ENCODE measurements around the gene RUBCNL.
"Not testable (repeated sequence)": the region's sequence is repeated elsewhere in the genome, so short reads cannot be mapped to it uniquely, and the experiment has no call there.

Gene RUBCNL

DNA sequence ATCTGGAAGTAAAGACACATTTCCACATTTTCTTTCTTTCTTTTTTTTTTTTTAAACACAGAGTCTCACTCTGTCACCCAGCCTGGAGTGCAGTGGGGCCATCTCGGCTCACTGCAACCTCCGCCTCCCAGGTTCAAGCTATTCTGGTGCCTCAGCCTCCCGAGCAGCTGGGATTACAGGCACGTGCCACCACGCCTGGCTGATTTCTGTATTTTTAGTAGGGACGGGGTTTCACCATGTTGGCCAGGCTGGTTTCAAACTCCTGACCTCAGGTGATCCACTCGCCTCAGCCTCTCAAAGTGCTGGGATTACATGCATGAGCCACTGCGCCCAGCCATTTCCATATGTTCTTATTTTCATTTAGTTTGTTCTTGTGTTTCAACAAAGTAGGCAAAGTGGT, 14.1 kb downstream of the RUBCNL start:
- DNase-seq: not testable (repeated sequence)

DNA sequence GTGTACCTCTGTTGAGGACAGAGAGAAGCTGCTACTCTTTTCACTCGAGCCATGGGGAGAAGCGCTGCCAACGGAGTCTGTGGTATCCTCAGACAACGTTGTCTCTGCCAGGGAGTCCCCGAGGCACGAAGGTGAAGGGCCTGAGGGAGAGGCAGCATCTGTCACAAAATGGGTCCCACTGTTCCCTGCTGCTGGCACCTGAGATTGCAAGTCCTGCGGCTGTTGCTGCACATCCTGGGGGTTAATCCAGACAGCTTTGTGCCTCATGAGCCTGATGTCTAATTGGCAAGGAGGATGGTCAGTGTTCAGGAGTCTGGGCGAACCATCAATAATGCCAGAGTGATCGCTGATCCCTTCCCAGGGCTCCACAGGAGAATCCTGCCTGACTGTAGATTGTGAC, 15.0 kb downstream of the RUBCNL start:
- no peak for DNase-seq

DNA sequence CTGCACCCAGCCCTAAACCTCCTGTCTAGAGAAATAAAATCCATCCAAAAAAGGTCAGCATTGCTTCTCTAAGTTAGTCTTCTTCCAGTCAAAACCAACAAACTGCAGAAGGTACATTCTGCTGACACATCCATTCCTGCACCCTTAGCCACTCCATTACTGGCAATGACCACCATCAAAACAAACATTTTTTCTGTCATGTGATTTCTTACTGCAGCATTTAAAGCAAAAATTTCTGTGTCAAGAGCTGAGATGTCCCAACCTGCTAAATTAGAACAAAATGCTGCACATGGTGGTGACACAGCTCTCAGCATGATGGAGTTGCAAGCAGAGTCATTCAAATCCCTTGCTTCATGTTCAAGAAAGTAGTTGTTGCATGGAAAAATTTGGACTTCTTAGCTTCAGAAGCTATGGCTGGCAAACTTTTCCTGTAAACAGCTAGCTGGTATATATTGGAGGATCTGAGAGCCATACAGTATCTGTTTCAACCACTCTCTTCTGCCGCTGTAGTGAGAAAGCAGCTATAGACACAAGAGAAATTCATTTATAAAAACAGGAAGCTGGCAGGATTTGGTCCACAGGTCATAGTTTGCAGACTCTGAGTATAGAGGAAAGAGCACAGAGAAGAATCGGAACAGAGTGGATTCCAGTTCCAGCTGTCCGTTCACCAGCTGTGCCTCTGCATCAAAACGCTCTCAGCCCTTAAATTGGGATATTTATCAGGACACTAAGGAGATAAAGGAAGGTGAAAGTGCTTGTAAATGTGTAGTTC, 17.4 kb downstream of the RUBCNL start:
- no peak for DNase-seq

DNA sequence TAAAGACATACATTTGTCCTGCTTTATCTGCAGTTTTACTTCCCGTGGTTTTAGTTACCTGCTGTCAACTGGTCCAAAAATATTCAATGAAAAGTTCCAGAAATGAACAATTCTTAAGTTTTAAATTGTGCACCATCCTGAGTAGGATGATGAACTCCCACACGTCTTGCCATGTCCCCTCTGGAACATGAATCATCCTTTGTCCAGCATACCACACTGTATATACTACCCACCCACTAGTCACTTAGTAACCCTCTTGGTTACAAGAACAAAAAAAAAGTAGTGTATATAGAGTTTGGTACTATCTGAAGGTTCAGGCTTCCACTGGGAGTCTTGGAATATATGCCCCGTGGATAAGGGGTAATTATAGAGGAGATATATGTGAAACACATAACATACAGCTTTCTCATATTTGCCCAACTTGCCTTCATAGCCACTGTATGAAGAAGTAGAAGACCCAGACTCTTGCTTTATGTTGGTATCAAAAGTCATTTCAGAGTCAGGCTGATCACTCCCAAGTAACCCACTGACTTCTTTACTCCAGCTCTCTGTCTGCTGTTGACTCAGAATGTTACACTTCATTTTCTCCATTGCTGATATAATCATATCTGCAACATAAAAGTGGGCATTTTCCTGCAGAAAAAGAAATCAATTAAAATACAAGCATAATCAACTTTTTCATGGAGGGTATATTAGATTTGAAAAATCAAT, 19.3 kb downstream of the RUBCNL start:
- no peak for DNase-seq

DNA sequence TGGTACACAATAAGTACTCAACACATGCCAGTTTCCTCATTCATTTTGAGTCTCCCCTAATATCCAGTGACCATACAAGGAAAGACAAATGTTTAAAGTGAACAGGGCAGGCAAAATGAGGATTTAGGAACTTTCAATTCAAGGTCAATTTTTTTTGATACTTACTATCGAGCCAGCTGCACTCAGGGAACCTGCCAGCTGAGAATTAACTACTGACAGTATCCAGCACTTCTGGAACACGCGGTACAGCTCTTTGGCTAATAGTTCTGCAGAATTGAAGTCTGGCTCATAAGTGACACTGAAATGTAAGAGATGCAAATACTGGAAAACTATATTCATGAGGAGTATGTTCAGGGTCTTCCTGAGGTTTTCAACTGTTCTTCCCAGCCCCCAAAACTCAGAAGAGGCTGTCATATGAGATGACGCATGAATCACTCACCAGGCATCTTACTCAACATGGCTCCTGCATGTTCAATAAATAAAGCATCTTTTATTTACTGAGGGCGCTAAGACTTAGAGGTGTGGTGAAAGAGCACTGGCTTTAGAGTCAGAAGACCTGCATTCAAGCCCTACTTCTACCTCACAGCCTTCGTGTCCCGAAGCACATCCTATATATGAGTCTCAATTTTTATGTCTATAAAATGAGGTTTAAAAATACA, 25.6 kb downstream of the RUBCNL start:
- DNase-seq: no peak

DNA sequence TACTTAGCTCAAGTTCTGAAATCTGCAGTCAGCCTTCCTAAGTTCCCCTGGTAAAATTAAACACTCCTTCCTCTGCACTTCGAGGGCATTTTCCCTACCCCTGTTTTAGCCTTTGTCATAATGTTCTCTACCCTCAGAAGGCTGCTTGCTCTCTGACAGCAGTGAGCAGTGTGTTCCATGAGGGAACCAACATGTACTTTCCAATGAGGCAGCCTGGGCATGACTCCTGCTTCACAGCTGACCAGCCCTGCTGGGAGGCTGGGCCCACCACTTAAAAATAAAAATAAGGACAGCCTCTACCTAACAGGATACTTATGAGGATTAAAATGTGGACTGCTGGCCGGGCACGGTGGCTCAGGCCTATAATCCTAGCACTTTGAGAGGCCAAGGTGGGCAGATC, 26.4 kb downstream of the RUBCNL start:
- no peak for DNase-seq

DNA sequence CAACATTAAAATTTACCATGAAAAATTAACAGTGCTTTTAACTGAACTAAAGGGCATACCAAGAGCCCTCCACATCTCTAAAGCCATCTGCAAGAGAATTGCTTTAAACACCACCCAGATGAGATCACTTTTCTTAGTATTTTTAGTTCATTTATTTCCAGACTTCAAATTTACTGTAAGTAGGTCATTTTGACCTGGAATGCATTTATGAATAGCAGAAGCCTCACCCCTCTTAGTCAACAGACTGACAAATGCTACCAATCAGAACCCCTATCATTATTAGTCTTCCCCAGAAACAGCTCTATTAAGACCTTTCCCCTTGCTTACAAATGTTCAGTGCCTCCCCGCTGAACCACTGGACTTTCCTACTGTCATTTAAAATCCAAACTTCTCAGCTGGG, 27.3 kb downstream of the RUBCNL start:
- DNase-seq: no peak

DNA sequence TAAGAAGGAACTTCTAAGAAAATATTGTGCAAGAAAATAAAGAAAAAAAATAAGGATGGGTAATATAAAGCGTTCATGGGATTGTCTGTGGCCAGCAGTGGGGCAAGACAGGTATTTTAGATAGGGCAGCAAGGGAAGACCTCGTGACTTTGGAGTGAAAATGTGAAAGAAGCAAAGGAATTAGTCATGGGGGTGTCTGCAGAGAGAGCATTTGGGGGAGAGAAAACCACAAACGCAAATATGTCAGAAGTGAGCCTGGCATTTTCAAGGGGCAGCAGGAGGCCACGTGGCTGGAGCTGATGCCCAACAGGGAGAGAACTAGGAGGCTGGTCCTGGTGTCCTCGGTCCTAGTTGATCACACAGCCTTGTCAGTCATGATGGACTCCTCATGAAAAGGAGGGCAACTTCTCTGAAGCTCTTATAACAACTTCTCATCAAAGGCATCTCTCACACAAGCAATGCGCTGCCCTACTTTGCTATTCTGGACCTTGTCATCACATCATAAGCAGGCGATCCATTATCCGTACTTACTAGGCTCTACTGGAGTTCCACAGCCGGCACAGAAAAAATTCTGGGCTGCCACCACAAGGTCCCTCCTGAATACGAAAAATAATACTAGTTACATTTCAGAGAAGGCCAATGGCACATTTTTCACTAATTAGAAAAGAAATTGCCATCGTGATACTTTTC, 31.0 kb downstream of the RUBCNL start:
- no peak for DNase-seq

DNA sequence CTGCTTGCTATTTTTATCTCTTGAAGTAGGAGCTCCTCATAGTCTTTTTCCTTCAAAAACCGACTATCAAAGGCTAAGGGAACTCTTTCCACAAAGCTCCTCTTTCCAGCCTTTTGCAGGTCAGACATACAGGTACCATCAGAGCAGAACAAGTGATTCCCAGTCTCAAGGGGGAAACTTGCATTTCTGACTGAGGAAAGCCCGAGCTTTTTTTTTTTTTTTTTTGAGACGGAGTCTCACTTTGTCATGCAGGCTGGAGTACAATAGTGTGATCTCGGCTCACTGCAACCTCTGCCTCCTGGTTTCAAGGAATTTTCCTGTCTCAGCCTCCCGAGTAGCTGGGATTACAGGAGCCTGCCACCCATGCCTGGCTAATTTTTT, 32.0 kb downstream of the RUBCNL start:
- DNase-seq: no peak

DNA sequence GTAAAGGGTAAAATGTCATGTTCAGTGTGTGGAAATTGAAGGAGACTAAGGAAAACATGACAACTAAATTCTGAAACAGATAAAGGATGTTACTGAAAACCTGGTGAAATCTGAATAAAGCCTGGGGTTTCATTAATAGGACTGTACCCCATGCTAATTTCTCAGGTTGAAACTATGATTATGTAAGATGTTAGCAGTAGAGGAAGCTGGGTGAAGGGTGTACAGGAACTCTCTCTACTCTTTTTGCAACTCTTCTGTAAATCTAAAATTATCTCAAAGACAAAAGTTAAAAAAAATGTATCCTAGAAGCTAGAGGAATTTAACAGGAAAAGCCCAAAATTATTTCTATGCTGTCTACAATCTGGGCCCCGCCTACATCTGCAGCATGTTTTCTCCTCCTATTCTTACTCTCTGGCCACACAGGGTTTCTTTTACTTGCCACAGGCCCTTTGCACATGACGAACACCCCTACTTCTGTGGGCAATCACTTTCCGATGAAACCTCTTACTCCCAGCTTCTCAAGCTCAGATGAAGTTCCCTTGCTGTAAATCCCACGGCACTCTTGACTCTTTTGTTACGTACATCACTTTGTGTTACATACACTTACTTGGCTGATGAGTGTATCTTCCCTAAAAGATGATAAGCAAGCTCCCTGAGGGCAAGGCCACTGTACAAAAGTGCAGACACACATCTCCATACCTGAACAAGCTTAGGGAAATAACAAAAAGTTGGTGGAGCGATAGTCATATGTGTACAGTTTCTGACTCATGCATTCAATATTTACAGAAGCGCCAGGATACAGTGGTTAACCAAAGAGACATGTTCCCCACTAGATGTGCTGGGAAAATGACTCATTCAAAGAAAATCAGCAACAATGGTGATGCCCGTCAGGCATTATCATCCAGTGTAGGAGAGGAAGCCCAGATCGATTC, 32.6 kb downstream of the RUBCNL start:
- DNase-seq: no peak

DNA sequence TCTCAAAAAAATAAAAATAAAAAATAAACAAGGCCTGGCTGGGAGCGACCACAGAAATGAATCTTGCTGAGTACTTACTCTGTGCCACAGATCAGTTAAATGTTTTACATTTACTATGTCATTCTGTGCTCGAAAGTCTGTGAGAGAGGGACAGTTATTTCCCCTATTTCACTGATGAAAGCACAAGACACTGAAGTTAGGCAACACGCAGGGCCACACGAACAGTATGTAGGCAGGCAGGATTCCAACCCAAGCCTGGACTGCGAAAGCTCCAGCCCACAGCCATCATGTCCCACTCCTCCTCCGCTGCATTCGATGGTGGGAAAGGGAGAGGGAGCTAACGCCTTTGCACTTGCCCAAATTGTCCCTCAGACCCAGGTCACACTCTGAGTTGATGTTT, 34.2 kb downstream of the RUBCNL start:
- no peak for DNase-seq

DNA sequence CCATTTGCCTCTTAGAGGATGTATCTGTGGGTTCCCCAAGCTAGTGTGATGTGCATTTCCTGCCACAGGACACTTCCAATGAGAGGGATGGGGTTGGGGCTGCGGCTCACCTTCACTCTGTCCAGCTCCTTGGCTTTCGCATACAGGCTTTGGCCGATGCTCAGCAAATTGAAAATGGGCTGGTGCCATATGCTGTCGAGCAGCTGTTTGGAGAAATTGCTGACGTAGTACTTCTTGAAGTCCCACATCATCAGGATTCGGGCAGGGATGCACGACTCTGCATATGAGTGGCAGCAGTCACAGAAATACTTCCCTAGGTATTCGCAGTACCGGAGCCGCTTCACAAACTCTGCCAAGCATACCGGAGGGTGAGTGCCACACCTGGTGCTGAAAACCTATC, 37.0 kb downstream of the RUBCNL start:
- no peak for DNase-seq

DNA sequence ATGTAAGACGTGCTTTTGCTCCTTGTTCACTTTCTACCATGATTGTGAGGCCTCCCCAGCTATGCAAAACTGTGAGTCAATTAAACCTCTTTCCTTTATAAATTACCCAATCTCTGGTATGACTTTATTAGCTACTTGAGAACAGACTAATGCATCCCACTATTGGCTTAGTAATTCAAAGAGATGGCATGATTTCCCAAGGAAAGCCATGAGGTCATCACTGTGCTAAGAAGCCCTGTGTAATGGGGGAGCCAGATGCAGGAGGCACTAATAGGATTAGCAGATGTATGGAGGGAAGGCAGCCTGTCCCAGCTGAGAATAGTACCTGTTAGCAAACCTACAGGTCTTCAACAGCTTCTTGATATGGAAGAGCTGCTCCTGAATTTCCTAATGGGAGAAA, 38.1 kb downstream of the RUBCNL start:
- DNase-seq: no peak

DNA sequence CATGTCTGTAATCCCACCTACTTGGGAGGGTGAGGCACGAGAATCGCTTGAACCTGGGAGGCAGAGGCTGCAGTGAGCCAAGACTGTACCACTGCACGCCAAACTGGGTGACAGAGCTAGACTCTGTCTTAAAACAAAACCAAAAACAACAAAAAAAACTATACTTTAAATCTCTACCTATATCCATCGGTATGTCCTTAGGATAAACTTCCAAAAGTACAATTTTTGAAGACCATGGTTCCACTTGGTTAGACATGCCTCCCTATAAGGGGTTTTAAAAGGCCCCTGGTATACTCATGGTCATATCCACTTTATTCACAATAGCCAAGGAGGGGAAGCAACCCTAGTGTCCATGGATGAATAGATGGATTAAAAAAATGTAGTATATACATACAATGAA, 39.8 kb downstream of the RUBCNL start:
- no peak for DNase-seq

DNA sequence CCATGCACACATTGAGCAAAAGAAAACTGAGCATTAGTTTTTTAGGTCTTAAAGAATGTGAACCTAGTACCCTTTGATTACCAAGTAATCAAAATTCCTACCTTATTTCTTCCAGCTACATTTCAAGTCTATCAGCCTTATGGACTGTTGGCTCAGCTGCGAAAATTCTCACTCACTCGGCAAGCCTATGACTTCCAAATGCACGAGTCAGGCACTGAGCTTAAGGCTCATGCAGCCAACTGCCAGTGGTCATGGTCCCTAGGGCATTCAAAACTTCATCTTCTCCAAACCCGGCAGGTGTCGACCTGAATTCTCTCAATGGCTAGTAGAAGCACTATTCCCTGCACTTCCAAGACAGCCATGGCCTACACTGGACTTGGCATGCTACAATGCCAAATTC, 41.2 kb downstream of the RUBCNL start:
- DNase-seq: no peak

DNA sequence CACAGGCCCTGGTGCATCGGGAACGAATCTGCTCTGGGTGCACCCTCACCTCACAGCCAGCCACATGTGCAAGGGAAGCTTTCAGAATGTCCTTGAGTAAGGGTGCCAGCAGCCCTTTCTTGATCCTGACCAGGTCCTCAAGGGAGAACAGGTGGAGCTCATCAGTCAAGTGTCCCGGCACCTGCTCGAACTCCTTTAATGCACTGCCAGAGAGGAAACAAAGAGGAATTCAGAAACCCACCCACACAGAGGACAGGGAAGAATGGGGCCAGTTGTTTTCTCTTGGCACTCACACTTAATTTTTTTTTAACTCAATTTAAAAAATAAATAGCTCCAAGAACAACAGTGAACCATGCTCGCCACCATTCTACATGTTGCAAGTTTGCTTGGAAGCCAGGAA, 41.7 kb downstream of the RUBCNL start:
- DNase-seq: no peak

DNA sequence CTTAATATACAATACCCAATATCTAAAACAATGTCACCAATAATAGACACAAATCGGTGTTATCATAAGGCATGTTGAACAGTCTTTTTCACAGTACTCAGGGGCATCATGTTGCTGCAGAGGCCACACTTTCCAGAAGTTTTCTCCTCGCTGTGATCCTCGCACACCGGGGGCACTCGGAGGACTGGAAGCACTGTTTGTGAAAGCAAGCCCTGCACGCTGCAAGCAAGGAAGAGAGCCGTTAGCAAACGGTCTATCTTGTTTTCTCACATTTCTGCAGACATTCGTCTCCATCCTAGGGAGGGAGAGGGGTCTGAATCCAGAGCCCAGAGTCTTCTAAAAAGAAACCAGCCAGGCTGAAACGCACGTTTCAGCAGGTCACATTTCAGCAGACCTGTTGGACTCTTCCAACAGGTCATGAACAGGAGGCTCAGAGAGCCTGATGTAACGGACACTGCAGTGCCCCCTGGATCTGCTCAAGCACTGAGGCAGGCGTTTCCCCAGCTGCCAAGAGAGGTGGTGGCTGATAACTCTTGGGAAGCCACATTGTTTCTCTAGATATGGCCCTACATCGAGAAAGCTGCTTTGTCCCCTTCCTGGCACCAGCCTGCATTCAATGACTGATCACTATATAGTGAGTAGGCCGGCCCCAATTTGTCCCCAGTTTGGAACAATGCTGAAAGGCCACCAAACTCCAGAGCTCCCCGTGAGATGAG, 43.6 kb downstream of the RUBCNL start:
- no peak for DNase-seq

DNA sequence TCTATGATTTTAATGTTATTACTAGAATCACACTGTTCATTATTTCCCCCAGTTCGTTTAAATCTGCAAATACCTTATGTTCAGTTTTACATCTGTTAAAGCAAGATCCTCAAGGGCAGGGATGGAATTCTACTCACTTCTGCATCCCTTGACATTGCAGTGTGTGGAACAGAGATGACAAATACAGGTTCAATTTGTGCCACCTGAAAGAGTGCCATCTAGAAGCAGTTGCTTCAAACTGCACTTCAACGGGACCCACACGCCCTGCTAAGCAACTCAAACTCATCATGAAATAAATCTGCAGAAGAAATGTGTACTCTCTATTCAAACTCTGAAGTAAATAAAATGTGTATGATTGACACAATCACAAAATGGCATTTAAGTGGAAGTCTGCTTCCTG, 44.5 kb downstream of the RUBCNL start:
- DNase-seq: no peak

DNA sequence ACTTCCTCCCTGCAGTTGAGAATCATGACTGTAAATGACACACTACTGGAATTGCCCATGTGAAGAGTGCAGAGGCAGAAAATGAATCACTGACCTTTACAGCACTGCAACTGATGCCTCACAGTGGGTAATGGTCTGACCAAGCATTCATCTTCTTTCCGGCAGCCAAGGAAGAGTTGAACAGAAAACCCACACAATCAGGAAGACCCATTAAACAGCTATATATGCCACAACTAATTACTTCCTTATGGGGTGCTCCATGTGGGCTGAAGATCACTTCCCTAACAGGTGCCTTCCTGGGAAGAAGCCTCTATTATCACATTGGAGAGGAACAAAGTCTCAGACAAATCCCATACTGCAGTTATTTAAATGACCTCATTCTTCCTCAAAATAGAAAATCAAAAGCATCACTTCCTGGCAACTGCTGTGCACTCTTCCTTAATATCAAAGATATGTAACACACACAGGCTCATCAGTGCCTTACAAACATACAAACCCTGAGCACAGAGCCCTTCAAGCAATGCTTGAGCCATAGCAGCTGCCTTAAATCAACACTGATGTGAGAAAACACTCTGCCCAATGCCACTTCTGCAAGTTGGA, 45.8 kb downstream of the RUBCNL start:
- DNase-seq: no peak

DNA sequence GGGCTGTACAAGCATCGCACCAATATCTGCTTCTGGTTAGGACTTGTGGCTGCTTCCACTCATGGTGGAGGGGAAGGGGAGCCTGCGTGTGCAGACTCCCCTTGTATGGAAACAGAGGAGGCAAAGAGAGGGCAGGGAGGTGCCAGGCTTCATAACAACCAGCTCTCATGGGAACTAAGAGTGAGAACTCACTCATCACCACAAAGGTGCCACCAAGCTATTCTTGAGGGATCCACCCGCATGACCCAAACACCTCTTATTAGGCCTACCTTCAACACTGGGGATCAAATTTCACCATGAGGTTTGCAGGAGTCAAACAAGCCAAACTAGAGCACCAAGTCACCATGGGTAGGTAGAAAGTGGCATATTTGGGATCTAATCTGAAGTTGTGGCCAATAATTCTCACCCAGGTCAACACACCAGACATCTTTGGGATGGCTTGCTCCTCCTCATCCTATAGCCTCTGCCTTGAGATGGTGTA, 46.4 kb downstream of the RUBCNL start:
- no peak for DNase-seq

DNA sequence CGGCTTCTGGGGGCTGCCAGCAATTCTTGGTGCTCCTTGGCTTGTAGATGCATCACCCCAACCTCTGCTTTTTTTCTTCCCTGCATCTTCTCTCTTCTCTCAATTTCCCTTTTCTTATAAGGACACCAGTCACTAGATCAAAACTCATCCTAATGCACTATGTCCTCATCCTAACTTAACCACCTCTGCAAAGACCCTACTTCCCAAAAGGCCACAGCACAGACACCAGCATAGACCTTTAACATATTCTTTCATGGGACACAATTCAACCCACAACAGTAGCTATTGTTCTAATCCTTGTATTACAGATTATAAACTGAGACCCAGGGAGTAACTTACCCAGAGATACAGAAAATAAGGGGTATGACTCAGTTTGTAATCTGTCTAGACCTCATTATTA, 47.0 kb downstream of the RUBCNL start:
- no peak for DNase-seq

All from activated CD8-positive, alpha-beta memory T cell treated with anti-CD3 and anti-CD28 coated beads, Interleukin-2, amount 50 U/mL, for 4 hours (primary cell).